ENCODE data around the gene GOLGA3. TPM values are rescaled to one million over a fixed set of nuclear protein-coding genes. Genes with fewer than 3 reads are reported as not detected.

The GOLGA3 gene
- total RNA-seq, 1 donor from 2014 or later = 78.7 TPM

- H3K27ac Mint-ChIP-seq = no peak overlapping the region
- peaks cover 57% of the 10 kb centered on the region for H3K36me3 Mint-ChIP-seq (ENCODE audit: low read depth)
- no peak for DNase-seq (ENCODE audit: low spot score)
- H3K9me3 Mint-ChIP-seq = no peaks in the 10 kb centered on the region
- peaks cover 5% of the 10 kb centered on the region for H3K4me1 Mint-ChIP-seq (ENCODE audit: low read depth)
- intact Hi-C loops (cut with micrococcal nuclease) = no loop called here
- no peak overlapping the region for H3K4me3 Mint-ChIP-seq
- no peaks in the 10 kb centered on the region for H3K27me3 Mint-ChIP-seq (ENCODE audit: insufficient read depth)
Observed at GRCh38 chr12:132724506-132725241, 104.0 kb downstream of the GOLGA3 start.

- Mint-ChIP-seq H3K27ac (no peak overlapping the region), H3K27me3 (ENCODE audit: insufficient read depth) (no peaks in the 10 kb centered on the region), H3K4me3 (no peak overlapping the region), H3K9me3 (no peaks in the 10 kb centered on the region), H3K36me3 (ENCODE audit: low read depth) (peaks cover 60% of the 10 kb centered on the region), H3K4me1 (ENCODE audit: low read depth) (peaks cover 5% of the 10 kb centered on the region)
- DNase-seq (ENCODE audit: low spot score) = no peak
- intact Hi-C loops (cut with micrococcal nuclease) = no loop called here
Observed at GRCh38 chr12:132723764-132724140, 104.9 kb downstream of the GOLGA3 start.

GRCh38 chr12:132723015-132723763, 105.5 kb downstream of the GOLGA3 start:
- Mint-ChIP-seq H3K27me3 (ENCODE audit: insufficient read depth) (no peaks in the 10 kb centered on the region), H3K4me3 (no peak overlapping the region), H3K36me3 (ENCODE audit: low read depth) (peaks cover 55% of the 10 kb centered on the region), H3K9me3 (no peaks in the 10 kb centered on the region), H3K4me1 (ENCODE audit: low read depth) (peaks cover 5% of the 10 kb centered on the region), H3K27ac (no peak overlapping the region)
- intact Hi-C loops (cut with micrococcal nuclease) = no loop called here
- no peak for DNase-seq (ENCODE audit: low spot score)

GRCh38 chr12:132720606-132721345, 107.9 kb downstream of the GOLGA3 start:
- Mint-ChIP-seq H3K27ac (no peak overlapping the region), H3K4me1 (ENCODE audit: low read depth) (peaks cover 5% of the 10 kb centered on the region), H3K27me3 (ENCODE audit: insufficient read depth) (no peaks in the 10 kb centered on the region), H3K4me3 (no peak overlapping the region), H3K9me3 (no peaks in the 10 kb centered on the region), H3K36me3 (ENCODE audit: low read depth) (peaks cover 43% of the 10 kb centered on the region)
- no peak for DNase-seq (ENCODE audit: low spot score)
- intact Hi-C loops (cut with micrococcal nuclease) = no loop called here

- Mint-ChIP-seq H3K36me3 (ENCODE audit: low read depth) (peaks cover 38% of the 10 kb centered on the region), H3K27me3 (ENCODE audit: insufficient read depth) (no peaks in the 10 kb centered on the region), H3K27ac (no peak overlapping the region), H3K4me1 (ENCODE audit: low read depth) (peaks cover 5% of the 10 kb centered on the region), H3K4me3 (no peak overlapping the region), H3K9me3 (no peaks in the 10 kb centered on the region)
- no peak for DNase-seq (ENCODE audit: low spot score)
- intact Hi-C loops (cut with micrococcal nuclease) = no loop called here
Observed at GRCh38 chr12:132719954-132720324, 108.7 kb downstream of the GOLGA3 start.

- Mint-ChIP-seq H3K36me3 (ENCODE audit: low read depth) (peaks cover 41% of the 10 kb centered on the region), H3K4me3 (no peak overlapping the region), H3K27me3 (ENCODE audit: insufficient read depth) (no peaks in the 10 kb centered on the region), H3K27ac (no peak overlapping the region), H3K9me3 (no peaks in the 10 kb centered on the region), H3K4me1 (ENCODE audit: low read depth) (peaks cover 4% of the 10 kb centered on the region)
- DNase-seq (ENCODE audit: low spot score) = no peak
- intact Hi-C loops (cut with micrococcal nuclease) = no loop called here
Observed at GRCh38 chr12:132719141-132719953, 109.3 kb downstream of the GOLGA3 start.

Other genes starting within 250 kb of the GOLGA3 start
- not detected in 2 replicates for gene LRCOL1, start 218.3 kb downstream of the GOLGA3 start, total RNA-seq
- gene P2RX2, start 210.1 kb downstream of the GOLGA3 start, total RNA-seq = not detected in 2 replicates
- gene POLE, start 141.5 kb downstream of the GOLGA3 start, total RNA-seq = 168 and 170 TPM in 2 replicates
- gene PXMP2, start 141.3 kb downstream of the GOLGA3 start, total RNA-seq = 21.5 and 23.3 TPM in 2 replicates
- 107 and 111 TPM in 2 replicates for gene PGAM5, start 118.0 kb downstream of the GOLGA3 start, total RNA-seq
- 151 and 156 TPM in 2 replicates for gene ANKLE2, start 67.0 kb downstream of the GOLGA3 start, total RNA-seq
- 63.7 and 65.6 TPM in 2 replicates for gene CHFR, start 58.7 kb upstream of the GOLGA3 start, total RNA-seq
- 6.3 and 7.5 TPM in 2 replicates for gene ZNF605, start 127.4 kb upstream of the GOLGA3 start, total RNA-seq
- 18.2 and 22.1 TPM in 2 replicates for gene ZNF26, start 157.5 kb upstream of the GOLGA3 start, total RNA-seq
- gene ZNF84, start 208.6 kb upstream of the GOLGA3 start, total RNA-seq = 18.3 and 21.2 TPM in 2 replicates

Measured in activated T-helper 1 cell treated with anti-CD3 and anti-CD28 coated beads, Interleukin-12 subunit alpha, Interleukin-12 subunit beta, Interleukin-2, Interleukin-4 antibody, amounts not matched to agents 30 ng/mL and 10 ng/mL and 1 ng/mL, durations not matched to agents 14 hours and 24 hours and 36 hours (primary cell).